K562 (cell line): Measurements from ENCODE around the gene ZDHHC17. TPM values are rescaled to one million over a fixed set of nuclear protein-coding genes. Genes with fewer than 3 reads are reported as not detected.

ENCODE experiments used
- BCL6 ChIP-seq: fragments of 250-450 bp; sonication (Bioruptor Pico); IDR thresholded peaks from 2 replicates; pipeline ENCODE4 v1.4.0; 2020
- DMBX1 ChIP-seq: fragments of 250-450 bp; sonication (Bioruptor Pico); IDR thresholded peaks from 2 replicates; pipeline ENCODE4 v1.8.0; 2022; ENCODE audit warnings: inconsistent platforms, mild to moderate bottlenecking, moderate library complexity, borderline replicate concordance
- EP400 ChIP-seq: fragments of 450-650 bp; IDR thresholded peaks from 2 replicates; pipeline ENCODE4 v1.6.1; 2017; ENCODE audit warnings: antibody characterized with exemption, mild to moderate bottlenecking, moderate library complexity
- FOXP1 ChIP-seq: sonication (generic); formaldehyde crosslinking; IDR thresholded peaks from 2 replicates; pipeline ENCODE4 v1.8.0; 2022; ENCODE audit warnings: mild to moderate bottlenecking, missing genetic modification reagents
- HIVEP1 ChIP-seq: fragments of 250-450 bp; sonication (Bioruptor Pico); IDR thresholded peaks from 2 replicates; pipeline ENCODE4 v1.4.0; 2020; ENCODE audit warnings: mild to moderate bottlenecking
- HLTF ChIP-seq: fragments of 450-650 bp; IDR thresholded peaks from 2 replicates; pipeline ENCODE4 v1.6.1; 2016
- HNRNPK ChIP-seq: fragments of 200-400 bp; formaldehyde crosslinking; IDR thresholded peaks from one replicate; pipeline ENCODE4 v1.6.1; 2018; ENCODE audit warnings: mild to moderate bottlenecking, low read depth, low read length; ENCODE audit not compliant: poor library complexity, severe bottlenecking
- HOXB6 ChIP-seq: fragments of 250-450 bp; sonication (Bioruptor Pico); IDR thresholded peaks from 2 replicates; pipeline ENCODE4 v1.5.1; 2022; ENCODE audit warnings: mild to moderate bottlenecking, borderline replicate concordance
- KHSRP ChIP-seq: fragments of 450-650 bp; IDR thresholded peaks from 2 replicates; pipeline ENCODE4 v1.6.1; 2017
- MAFG ChIP-seq: fragments of 450-650 bp; conservative IDR thresholded peaks from 2 replicates; pipeline ENCODE4 v1.6.1; 2016; ENCODE audit warnings: missing genetic modification characterization, missing compliant biosample characterization
- MEF2A ChIP-seq: IDR thresholded peaks from 2 replicates; pipeline ENCODE4 v1.6.1; 2011; ENCODE audit warnings: low read depth, mild to moderate bottlenecking, low read length, moderate library complexity; ENCODE audit not compliant: control insufficient read depth
- MYBL2 ChIP-seq, 2 experiments: fragments of 450-650 bp in 1 of 2; sonication (generic) in 1 of 2; formaldehyde crosslinking in 1 of 2; IDR thresholded peaks; 2 replicates each; pipeline versions ENCODE4 v1.6.1 to v1.8.1; 2017 to 2022; ENCODE audit warnings: borderline replicate concordance in 1 of 2, inconsistent platforms in 1 of 2, low read depth in 1 of 2, mild to moderate bottlenecking in 1 of 2, missing genetic modification reagents in 1 of 2, moderate library complexity in 1 of 2
- MYNN ChIP-seq, 2 experiments: sonication (generic); formaldehyde crosslinking in 1 of 2; IDR thresholded peaks; 2 replicates each; pipeline versions ENCODE4 v1.5.0 to v1.6.1; 2016 to 2020; ENCODE audit warnings: antibody characterized with exemption in 1 of 2, missing genetic modification reagents in 1 of 2
- NR2C2 ChIP-seq, 2 experiments: fragments of 200-800 bp in 1 of 2; sonication (Bioruptor generic) in 1 of 2; sonication (generic) in 1 of 2; formaldehyde crosslinking in 1 of 2; IDR thresholded peaks; 2 replicates each; pipeline versions ENCODE4 v1.6.1 to v1.8.0; 2016 to 2022; ENCODE audit warnings: mild to moderate bottlenecking in 1 of 2, missing compliant biosample characterization in 1 of 2, missing genetic modification characterization in 1 of 2, missing genetic modification reagents in 1 of 2
- POLR2AphosphoS2 ChIP-seq: IDR thresholded peaks from 2 replicates; pipeline ENCODE4 v1.6.1; 2012; ENCODE audit warnings: low read length, improper control_type of control experiment
- POLR3A ChIP-seq: IDR thresholded peaks from 2 replicates; pipeline ENCODE4 v1.6.1; 2011; ENCODE audit warnings: borderline replicate concordance, mild to moderate bottlenecking, moderate library complexity; ENCODE audit not compliant: insufficient read length, insufficient read depth; ENCODE audit errors: extremely low read depth
- RBM22 ChIP-seq: fragments of 200-400 bp; formaldehyde crosslinking; IDR thresholded peaks from 2 replicates; pipeline ENCODE4 v1.6.1; 2018; ENCODE audit warnings: low read length, low read depth; ENCODE audit not compliant: poor library complexity, severe bottlenecking
- SAFB ChIP-seq: fragments of 200-400 bp; formaldehyde crosslinking; IDR thresholded peaks from 2 replicates; pipeline ENCODE4 v1.6.1; 2017; ENCODE audit warnings: low read depth, low read length, borderline replicate concordance
- SMARCA4 ChIP-seq: fragments of 450-650 bp; IDR thresholded peaks from 2 replicates; pipeline ENCODE4 v1.6.1; 2016
- SNIP1 ChIP-seq: fragments of 450-650 bp; IDR thresholded peaks from 2 replicates; pipeline ENCODE4 v1.7.1; 2017; ENCODE audit warnings: low read depth, mild to moderate bottlenecking
- SRSF7 ChIP-seq: fragments of 200-400 bp; formaldehyde crosslinking; optimal IDR thresholded peaks from 2 replicates; pipeline ENCODE3; 2017; ENCODE audit warnings: mild to moderate bottlenecking, low read depth, low read length
- TAF7 ChIP-seq: fragments of 450-650 bp; IDR thresholded peaks from 2 replicates; pipeline ENCODE4 v1.6.1; 2016; ENCODE audit warnings: missing genetic modification characterization, missing compliant biosample characterization
- TCF7L2 ChIP-seq: fragments of 150-350 bp; IDR thresholded peaks from 2 replicates; pipeline ENCODE4 v1.6.1; 2016; ENCODE audit warnings: low read depth, mild to moderate bottlenecking, low read length, moderate library complexity
- TCFL5 ChIP-seq: fragments of 250-450 bp; sonication (Bioruptor Pico); conservative IDR thresholded peaks from 2 replicates; pipeline ENCODE4 v1.6.1; 2021; ENCODE audit warnings: mild to moderate bottlenecking, moderate library complexity, matching md5 sums
- XRCC5 ChIP-seq: fragments of 200-400 bp; formaldehyde crosslinking; IDR thresholded peaks from 2 replicates; pipeline ENCODE4 v1.6.1; 2017; ENCODE audit warnings: low read depth, mild to moderate bottlenecking, low read length
- ZNF12 ChIP-seq: sonication (generic); formaldehyde crosslinking; IDR thresholded peaks from 2 replicates; pipeline ENCODE4 v1.4.0; 2020; ENCODE audit warnings: mild to moderate bottlenecking, missing genetic modification reagents
- ZNF239 ChIP-seq: fragments of 250-450 bp; sonication (Bioruptor Pico); IDR thresholded peaks from 2 replicates; pipeline ENCODE4 v1.4.0; 2020; ENCODE audit warnings: mild to moderate bottlenecking
- ZNF778 ChIP-seq: fragments of 450-650 bp; formaldehyde crosslinking; IDR thresholded peaks from 2 replicates; pipeline ENCODE4 v1.4.0; 2020; ENCODE audit warnings: mild to moderate bottlenecking, moderate library complexity
- polyA plus RNA-seq, 8 experiments: library from polyadenylated mRNA; depleted of rRNA in 4 of 8; stranded (reverse) in 5 of 8; unstranded in 3 of 8; fragments of >200 nt; fragmentation: Nextera tagmentation in 2 of 8; fragmentation: Illumina TruSeq in 1 of 8; extraction: Ambion mirVana in 2 of 8; extraction: Trizol in 1 of 8; gene quantifications; 2 replicates each; pipeline versions ENCODE4 v1.2.1 to v1.2.3, GENCODE V29; 2011 to 2014; ENCODE audit warnings: inconsistent platforms in 1 of 8, missing spikeins in 1 of 8
- total RNA-seq, 7 experiments: library from RNA; depleted of rRNA in 6 of 7; stranded (reverse); fragments of >200 nt in 6 of 7; fragmentation: Illumina TruSeq in 2 of 7; extraction: Trizol in 2 of 7; gene quantifications; 2 replicates each; pipeline versions ENCODE4 v1.2.1 to v1.2.3, GENCODE V29; 2011 to 2021; ENCODE audit warnings: low replicate concordance in 1 of 7
- TF ChIP-seq, protein P1 (sequence below): fragments of 250-450 bp; sonication (Bioruptor Pico); IDR thresholded peaks from 2 replicates; pipeline ENCODE4 v1.5.0; 2020; ENCODE audit warnings: mild to moderate bottlenecking
- TF ChIP-seq, protein P2 (sequence below): fragments of 450-650 bp; formaldehyde crosslinking; IDR thresholded peaks from 2 replicates; pipeline ENCODE4 v1.4.0; 2020; ENCODE audit warnings: mild to moderate bottlenecking, moderate library complexity

ZDHHC17 gene
- total and polyA plus RNA-seq, 9 of the 15 experiments (the other 6 are each of a cell fraction or from before 2014, with no cell fraction given): 6.7 to 66.0 (median 27.5) TPM

DNA sequence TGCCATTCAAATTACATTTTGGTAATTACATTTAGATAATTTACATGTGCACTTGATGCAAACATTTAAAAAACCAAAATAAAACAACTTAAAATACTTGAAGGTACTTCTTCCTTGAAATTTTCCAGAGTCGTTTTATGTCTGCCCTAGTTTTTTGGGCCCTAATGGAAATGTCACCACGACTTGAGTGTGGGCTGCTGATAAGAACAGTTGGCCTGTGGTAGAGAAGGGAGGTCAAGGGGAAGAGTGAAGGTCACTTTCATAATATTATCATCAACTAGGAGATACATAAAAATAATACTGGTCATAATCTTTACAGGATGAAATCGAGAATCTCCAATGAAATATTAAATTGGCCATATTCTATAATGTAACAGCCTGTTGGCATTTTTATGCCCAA lies 23.1 kb downstream of the ZDHHC17 start (continued):
- no peak for TF ChIP-seq ZNF239
- TF ChIP-seq ZNF12 (CRISPR knock-in tag): no peak
- TF ChIP-seq KHSRP: no peak
- TF ChIP-seq NR2C2 (CRISPR knock-in tag; IDR thresholded peaks at IDR 0.05): no peak
- TF ChIP-seq NR2C2 (tag; IDR thresholded peaks at IDR 0.05): 0 out of 2 replicates have a peak, but pooled peaks have one; percentile 13
- no peak for TF ChIP-seq SNIP1
- TF ChIP-seq HOXB6 (CRISPR knock-in tag): no peak
- peak; percentile 32; the same call in 1 of the 2 replicates for TF ChIP-seq MYBL2 (IDR thresholded peaks at IDR 0.05; ENCODE audit: low read depth)
- TF ChIP-seq MYBL2 (CRISPR knock-in tag; IDR thresholded peaks at IDR 0.05; ENCODE audit: borderline replicate concordance): no peak
- no peak for TF ChIP-seq BCL6 (CRISPR knock-in tag)
- no peak for TF ChIP-seq HNRNPK
- no peak for TF ChIP-seq DMBX1
- TF ChIP-seq SMARCA4: peak; percentile 43; the same call in 1 of the 2 replicates
- TF ChIP-seq POLR3A: no peak
- TF ChIP-seq XRCC5: no peak
- TF ChIP-seq TAF7 (tag): no peak
- no peak for TF ChIP-seq TCF7L2
- TF ChIP-seq, protein P1, sequence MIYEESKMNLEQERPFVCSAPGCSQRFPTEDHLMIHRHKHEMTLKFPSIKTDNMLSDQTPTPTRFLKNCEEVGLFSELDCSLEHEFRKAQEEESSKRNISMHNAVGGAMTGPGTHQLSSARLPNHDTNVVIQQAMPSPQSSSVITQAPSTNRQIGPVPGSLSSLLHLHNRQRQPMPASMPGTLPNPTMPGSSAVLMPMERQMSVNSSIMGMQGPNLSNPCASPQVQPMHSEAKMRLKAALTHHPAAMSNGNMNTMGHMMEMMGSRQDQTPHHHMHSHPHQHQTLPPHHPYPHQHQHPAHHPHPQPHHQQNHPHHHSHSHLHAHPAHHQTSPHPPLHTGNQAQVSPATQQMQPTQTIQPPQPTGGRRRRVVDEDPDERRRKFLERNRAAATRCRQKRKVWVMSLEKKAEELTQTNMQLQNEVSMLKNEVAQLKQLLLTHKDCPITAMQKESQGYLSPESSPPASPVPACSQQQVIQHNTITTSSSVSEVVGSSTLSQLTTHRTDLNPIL (CRISPR knock-in tag): no peak
- no peak for TF ChIP-seq SRSF7
- TF ChIP-seq EP400: no peak
- no peak for TF ChIP-seq MYNN (IDR thresholded peaks at IDR 0.05)
- no peak for TF ChIP-seq MYNN (CRISPR knock-in tag; IDR thresholded peaks at IDR 0.05)
- no peak for TF ChIP-seq RBM22
- no peak for TF ChIP-seq SAFB
- no peak for TF ChIP-seq FOXP1
- no peak for TF ChIP-seq MAFG (tag)
- TF ChIP-seq TCFL5 (CRISPR knock-in tag): no peak
- no peak for TF ChIP-seq POLR2AphosphoS2
- no peak for TF ChIP-seq MEF2A
- TF ChIP-seq HIVEP1 (CRISPR knock-in tag): no peak
- TF ChIP-seq, protein P2, sequence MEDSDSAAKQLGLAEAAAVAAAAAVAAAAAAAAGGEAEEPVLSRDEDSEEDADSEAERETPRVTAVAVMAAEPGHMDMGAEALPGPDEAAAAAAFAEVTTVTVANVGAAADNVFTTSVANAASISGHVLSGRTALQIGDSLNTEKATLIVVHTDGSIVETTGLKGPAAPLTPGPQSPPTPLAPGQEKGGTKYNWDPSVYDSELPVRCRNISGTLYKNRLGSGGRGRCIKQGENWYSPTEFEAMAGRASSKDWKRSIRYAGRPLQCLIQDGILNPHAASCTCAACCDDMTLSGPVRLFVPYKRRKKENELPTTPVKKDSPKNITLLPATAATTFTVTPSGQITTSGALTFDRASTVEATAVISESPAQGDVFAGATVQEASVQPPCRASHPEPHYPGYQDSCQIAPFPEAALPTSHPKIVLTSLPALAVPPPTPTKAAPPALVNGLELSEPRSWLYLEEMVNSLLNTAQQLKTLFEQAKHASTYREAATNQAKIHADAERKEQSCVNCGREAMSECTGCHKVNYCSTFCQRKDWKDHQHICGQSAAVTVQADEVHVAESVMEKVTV: no peak
- no peak for TF ChIP-seq HLTF
- no peak for TF ChIP-seq ZNF778
